ENCODE measurements around the gene RABL6.

- no peak for TF ChIP-seq POLR2A (IDR thresholded peaks at IDR 0.05)
- no peak for TF ChIP-seq CTCF (IDR thresholded peaks at IDR 0.05)
- TF ChIP-seq POLR2AphosphoS5 (IDR thresholded peaks at IDR 0.05) = no peak
These were observed 58.0 kb downstream of the RABL6 start for GRCh38 chr9:136865768-136866103.

Data from breast epithelium (tissue), 3 donors.